H1 (cell line): ENCODE measurements around the gene HIC1. TPM values are rescaled to one million over a fixed set of nuclear protein-coding genes. Genes with fewer than 3 reads are reported as not detected.

Experiments
- BCL11A ChIP-seq, 2 experiments: IDR thresholded peaks; one replicate each; pipeline ENCODE4 v1.6.1; 2011; ENCODE audit warnings: low read depth in 2 of 2, low read length in 2 of 2, mild to moderate bottlenecking in 2 of 2
- CBX5 ChIP-seq: fragments of 300-800, 300-1000 bp; sonication (generic); IDR thresholded peaks from 2 replicates; pipeline ENCODE4 v1.7.1; 2016; ENCODE audit warnings: antibody characterized with exemption, low read length, low read depth
- CBX8 ChIP-seq: fragments of 300-800, 300-1000 bp; sonication (generic); IDR thresholded peaks from 2 replicates; pipeline ENCODE4 v1.7.1; 2016; ENCODE audit warnings: low read depth, low read length, borderline replicate concordance
- GABPA ChIP-seq: IDR thresholded peaks from 2 replicates; pipeline ENCODE4 v1.6.1; 2011; ENCODE audit warnings: mild to moderate bottlenecking, low read length, moderate library complexity, borderline replicate concordance; ENCODE audit not compliant: insufficient read depth
- GTF2F1 ChIP-seq: IDR thresholded peaks from 2 replicates; pipeline ENCODE4 v1.6.1; 2012; ENCODE audit warnings: low read depth, low read length, improper control_type of control experiment, borderline replicate concordance
- JUN ChIP-seq: IDR thresholded peaks from 2 replicates; pipeline ENCODE4 v1.6.1; 2011; ENCODE audit warnings: low read depth, mild to moderate bottlenecking, improper control_type of control experiment, low read length
- KDM1A ChIP-seq: fragments of 200-600, 300-600 bp; sonication (generic); IDR thresholded peaks from 2 replicates; pipeline ENCODE4 v1.7.1; 2016; ENCODE audit warnings: mild to moderate bottlenecking, low read length, borderline replicate concordance
- POU5F1 ChIP-seq: IDR thresholded peaks from 2 replicates; pipeline ENCODE4 v1.6.1; 2011; ENCODE audit warnings: low read depth, mild to moderate bottlenecking, low read length, moderate library complexity
- RAD21 ChIP-seq, 2 experiments: IDR thresholded peaks in 1 of 2; conservative IDR thresholded peaks in 1 of 2; 2 replicates each; pipeline ENCODE4 v1.6.1; 2011; ENCODE audit warnings: low read depth in 2 of 2, low read length in 2 of 2, improper control_type of control experiment in 1 of 2, inconsistent platforms in 1 of 2, mild to moderate bottlenecking in 1 of 2, moderate library complexity in 1 of 2
- RNF2 ChIP-seq: fragments of 200-900, 300-1000 bp; sonication (generic); IDR thresholded peaks from 2 replicates; pipeline ENCODE4 v1.7.1; 2016; ENCODE audit warnings: borderline replicate concordance, low read depth, mild to moderate bottlenecking, antibody characterized with exemption, low read length; ENCODE audit not compliant: poor library complexity, severe bottlenecking; ENCODE audit errors: missing control alignments
- SIX5 ChIP-seq: IDR thresholded peaks from 2 replicates; pipeline ENCODE4 v1.6.1; 2011; ENCODE audit warnings: mild to moderate bottlenecking, low read depth, low read length
- SP1 ChIP-seq: IDR thresholded peaks from 2 replicates; pipeline ENCODE4 v1.6.1; 2011; ENCODE audit warnings: low read depth, low read length
- SP2 ChIP-seq: IDR thresholded peaks from 2 replicates; pipeline ENCODE4 v1.6.1; 2012; ENCODE audit warnings: mild to moderate bottlenecking, low read length, inconsistent platforms
- SRF ChIP-seq: IDR thresholded peaks from 2 replicates; pipeline ENCODE4 v1.6.1; 2011; ENCODE audit warnings: mild to moderate bottlenecking, low read depth, low read length, moderate library complexity
- TCF12 ChIP-seq: IDR thresholded peaks from 2 replicates; pipeline ENCODE4 v1.6.1; 2011; ENCODE audit warnings: low read depth, mild to moderate bottlenecking, low read length
- YY1 ChIP-seq: IDR thresholded peaks from 2 replicates; pipeline ENCODE4 v1.6.1; 2011; ENCODE audit warnings: low read depth, mild to moderate bottlenecking, low read length
- polyA plus RNA-seq, 7 experiments: library from polyadenylated mRNA; depleted of rRNA in 3 of 7; stranded (reverse) in 5 of 7; unstranded in 2 of 7; fragments of >200 nt in 5 of 7; fragments of 200-250 nt in 2 of 7; gene quantifications; 1 replicate in 5 of 7; 2 replicates in 1 of 7; 4 replicates in 1 of 7; pipeline versions ENCODE4 v1.2.1 to v1.2.3, GENCODE V29; 2011 to 2013; ENCODE audit warnings: missing spikeins in 2 of 7, mixed read lengths in 2 of 7
- total RNA-seq: library from RNA; stranded (reverse); fragmentation: NEBNext Ultra II Directional; extraction: Animal tissue kit (Norgen Biotek cat#: 25700); gene quantifications from 2 replicates; pipeline ENCODE4 v1.2.1, GENCODE V29; 2021
- TF ChIP-seq, protein P1 (sequence below): IDR thresholded peaks from 2 replicates; pipeline ENCODE4 v1.6.1; 2011; ENCODE audit warnings: low read depth, mild to moderate bottlenecking, low read length; ENCODE audit not compliant: insufficient read depth
- TF ChIP-seq, protein P2 (sequence below): IDR thresholded peaks from 2 replicates; pipeline ENCODE4 v1.6.1; 2012; ENCODE audit warnings: inconsistent platforms
- TF ChIP-seq, protein P3 (sequence below), 3 experiments: IDR thresholded peaks; 1 replicate in 2 of 3; 2 replicates in 1 of 3; pipeline versions ENCODE4 v1.5.1 to v1.6.1; 2011; ENCODE audit warnings: low read length in 3 of 3, mild to moderate bottlenecking in 3 of 3, inconsistent platforms in 2 of 3, low read depth in 1 of 3, moderate library complexity in 1 of 3; ENCODE audit not compliant: insufficient read depth in 1 of 3; ENCODE audit errors: control extremely low read depth in 1 of 3
- TF ChIP-seq, protein P4 (sequence below): IDR thresholded peaks from 2 replicates; pipeline ENCODE4 v1.6.1; 2012; ENCODE audit warnings: inconsistent platforms

HIC1 gene
- total and polyA plus RNA-seq, 2 of the 8 experiments (the other 6 are each of a cell fraction or from before 2014, with no cell fraction given), result 0.06 to 0.09 TPM

DNA sequence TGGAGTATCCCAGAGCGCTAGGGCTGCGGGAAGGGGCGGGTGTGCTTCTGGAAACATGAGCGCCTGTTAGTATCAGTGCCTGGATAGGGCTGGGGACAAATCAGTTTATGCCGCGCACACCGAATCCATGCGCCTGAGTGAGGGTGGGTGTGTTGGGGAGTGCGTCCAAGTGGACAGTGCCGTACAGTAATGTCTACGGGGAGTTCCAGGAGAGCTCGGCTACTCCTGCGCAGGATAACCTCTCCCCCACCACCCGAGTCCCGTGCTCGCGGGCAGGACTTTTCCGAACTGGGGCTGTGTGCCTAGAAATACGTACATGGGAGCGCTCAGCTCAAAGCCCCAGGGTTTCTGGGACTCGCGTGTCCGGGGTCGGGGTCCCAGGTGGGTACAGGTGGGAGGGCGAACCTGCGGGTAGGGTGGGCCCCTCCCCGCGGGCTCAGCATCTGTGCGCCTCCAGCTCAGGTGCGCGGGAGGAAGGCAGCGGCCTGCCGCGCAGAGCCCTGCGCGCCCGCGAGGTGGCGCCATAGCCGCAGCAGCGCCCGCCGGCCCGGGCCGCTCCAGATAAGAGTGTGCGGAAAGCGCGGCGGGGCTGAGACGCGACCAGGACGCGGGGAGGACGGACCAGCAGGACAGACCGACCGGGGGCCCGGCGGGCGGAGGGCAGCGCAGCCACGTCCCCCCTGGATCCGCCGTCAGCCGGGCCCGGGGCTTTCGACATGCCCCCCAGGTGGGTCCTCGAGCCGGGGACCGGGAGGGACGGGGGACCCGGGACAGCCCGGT is at the start of gene HIC1 (continued):
- TF ChIP-seq RAD21 (IDR thresholded peaks at IDR 0.05 in 1 of 2, conservative IDR thresholded peaks at IDR 0.05 in 1 of 2; ENCODE audit: low read depth in 2 of 2, low read length in 2 of 2) (peak; percentile 77 to 89), RNF2 (no peak), CBX8 (no peak), CBX5 (no peak), POU5F1 (no peak), GTF2F1 (no peak), SIX5 (no peak), BCL11A (IDR thresholded peaks at IDR 0.05; ENCODE audit: low read depth in 2 of 2, low read length in 2 of 2) (no peak), YY1 (peak; percentile 51; the same call in 1 of the 2 replicates), KDM1A (no peak), SRF (no peak), JUN (no peak), SP1 (no peak), TCF12 (no peak), SP2 (no peak), GABPA (no peak)
- TF ChIP-seq, protein P1, sequence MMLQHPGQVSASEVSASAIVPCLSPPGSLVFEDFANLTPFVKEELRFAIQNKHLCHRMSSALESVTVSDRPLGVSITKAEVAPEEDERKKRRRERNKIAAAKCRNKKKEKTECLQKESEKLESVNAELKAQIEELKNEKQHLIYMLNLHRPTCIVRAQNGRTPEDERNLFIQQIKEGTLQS, result no peak
- TF ChIP-seq, protein P2, sequence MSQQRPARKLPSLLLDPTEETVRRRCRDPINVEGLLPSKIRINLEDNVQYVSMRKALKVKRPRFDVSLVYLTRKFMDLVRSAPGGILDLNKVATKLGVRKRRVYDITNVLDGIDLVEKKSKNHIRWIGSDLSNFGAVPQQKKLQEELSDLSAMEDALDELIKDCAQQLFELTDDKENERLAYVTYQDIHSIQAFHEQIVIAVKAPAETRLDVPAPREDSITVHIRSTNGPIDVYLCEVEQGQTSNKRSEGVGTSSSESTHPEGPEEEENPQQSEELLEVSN, result peak; percentile 31
- TF ChIP-seq, protein P3, sequence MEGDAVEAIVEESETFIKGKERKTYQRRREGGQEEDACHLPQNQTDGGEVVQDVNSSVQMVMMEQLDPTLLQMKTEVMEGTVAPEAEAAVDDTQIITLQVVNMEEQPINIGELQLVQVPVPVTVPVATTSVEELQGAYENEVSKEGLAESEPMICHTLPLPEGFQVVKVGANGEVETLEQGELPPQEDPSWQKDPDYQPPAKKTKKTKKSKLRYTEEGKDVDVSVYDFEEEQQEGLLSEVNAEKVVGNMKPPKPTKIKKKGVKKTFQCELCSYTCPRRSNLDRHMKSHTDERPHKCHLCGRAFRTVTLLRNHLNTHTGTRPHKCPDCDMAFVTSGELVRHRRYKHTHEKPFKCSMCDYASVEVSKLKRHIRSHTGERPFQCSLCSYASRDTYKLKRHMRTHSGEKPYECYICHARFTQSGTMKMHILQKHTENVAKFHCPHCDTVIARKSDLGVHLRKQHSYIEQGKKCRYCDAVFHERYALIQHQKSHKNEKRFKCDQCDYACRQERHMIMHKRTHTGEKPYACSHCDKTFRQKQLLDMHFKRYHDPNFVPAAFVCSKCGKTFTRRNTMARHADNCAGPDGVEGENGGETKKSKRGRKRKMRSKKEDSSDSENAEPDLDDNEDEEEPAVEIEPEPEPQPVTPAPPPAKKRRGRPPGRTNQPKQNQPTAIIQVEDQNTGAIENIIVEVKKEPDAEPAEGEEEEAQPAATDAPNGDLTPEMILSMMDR (IDR thresholded peaks at IDR 0.05; ENCODE audit: control extremely low read depth in 1 of 3, insufficient read depth in 1 of 3, low read depth in 1 of 3, low read length in 3 of 3), result peak; percentile 85 to 92 (median 87)
- TF ChIP-seq, protein P4, sequence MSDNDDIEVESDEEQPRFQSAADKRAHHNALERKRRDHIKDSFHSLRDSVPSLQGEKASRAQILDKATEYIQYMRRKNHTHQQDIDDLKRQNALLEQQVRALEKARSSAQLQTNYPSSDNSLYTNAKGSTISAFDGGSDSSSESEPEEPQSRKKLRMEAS, result no peak; the same call in 1 of the 2 replicates
